Measurements from ENCODE around the gene KCTD14. TPM values are rescaled to one million over a fixed set of nuclear protein-coding genes. Genes with fewer than 3 reads are reported as not detected.

KCTD14 gene
- total and polyA plus RNA-seq, 7 donors, result 2.5 to 22.8 (median 4.5) TPM

GRCh38 chr11:78039391-78039918, 16.4 kb upstream of the KCTD14 start:
- no peaks in the 10 kb centered on the region for H3K27me3 ChIP-seq
- peaks cover 0 to 24% (median 15%) of the 10 kb centered on the region in 4 donors for H3K4me1 ChIP-seq
- H3K4me3 ChIP-seq, result no peak overlapping the region
- 71% methylated on average over 4 of the region's 4 CpGs for WGBS, 2 donors
- no peaks in the 10 kb centered on the region for H3K9me3 ChIP-seq
- no peaks in the 10 kb centered on the region for H3K36me3 ChIP-seq
- no peak for DNase-seq
- H3K27ac ChIP-seq, result peak overlapping the region; percentile 48 to 66 (median 60)
- TF ChIP-seq POLR2AphosphoS5 (IDR thresholded peaks at IDR 0.05), result no peak
- intact Hi-C loops (cut with DNase I), result no loop called here

- DNase-seq, result no peak
- Histone ChIP-seq H3K9me3 (no peaks in the 10 kb centered on the region), H3K4me3 (no peak overlapping the region), H3K27me3 (no peaks in the 10 kb centered on the region), H3K27ac (no peak overlapping the region), H3K36me3 (no peaks in the 10 kb centered on the region), H3K4me1 (peaks cover 0 to 24% (median 15%) of the 10 kb centered on the region in 4 donors)
- TF ChIP-seq EP300 (IDR thresholded peaks at IDR 0.05) (no peak), CTCF (IDR thresholded peaks at IDR 0.05) (no peak), POLR2A (IDR thresholded peaks at IDR 0.05) (no peak), POLR2AphosphoS5 (IDR thresholded peaks at IDR 0.05) (no peak)
- 22 to 67% methylated on average over 8 of the region's 8 CpGs for WGBS, 2 donors
- intact Hi-C loops (cut with DNase I), result no loop called here
Measured at GRCh38 chr11:78038697-78039313, 15.7 kb upstream of the KCTD14 start.

- Histone ChIP-seq H3K27ac (no peak overlapping the region), H3K4me1 (peaks cover 0 to 24% (median 15%) of the 10 kb centered on the region in 4 donors), H3K4me3 (no peak overlapping the region), H3K9me3 (no peaks in the 10 kb centered on the region), H3K36me3 (no peaks in the 10 kb centered on the region), H3K27me3 (no peaks in the 10 kb centered on the region)
- no peak for DNase-seq
- no peak for TF ChIP-seq POLR2A (IDR thresholded peaks at IDR 0.05)
- TF ChIP-seq CTCF (IDR thresholded peaks at IDR 0.05), result no peak
- no peak for TF ChIP-seq EP300 (IDR thresholded peaks at IDR 0.05)
- TF ChIP-seq POLR2AphosphoS5 (IDR thresholded peaks at IDR 0.05), result no peak
- intact Hi-C loops (cut with DNase I), result no loop called here
- WGBS, 2 donors, result 77 to 83% methylated on average over 9 of the region's 9 CpGs
Measured at GRCh38 chr11:78037825-78038620, 14.9 kb upstream of the KCTD14 start.

- H3K27me3 ChIP-seq, result no peaks in the 10 kb centered on the region
- H3K27ac ChIP-seq, result no peak overlapping the region
- intact Hi-C loops (cut with DNase I), result no loop called here
- WGBS, 2 donors, result 14 to 65% methylated on average over 3 of the region's 3 CpGs
- H3K4me1 ChIP-seq, result peaks cover 0 to 27% (median 15%) of the 10 kb centered on the region in 4 donors
- H3K4me3 ChIP-seq, result no peak overlapping the region
- H3K9me3 ChIP-seq, result no peaks in the 10 kb centered on the region
- no peaks in the 10 kb centered on the region for H3K36me3 ChIP-seq
- DNase-seq, result no peak
- TF ChIP-seq CTCF (IDR thresholded peaks at IDR 0.05) (no peak), EP300 (IDR thresholded peaks at IDR 0.05) (no peak), POLR2A (IDR thresholded peaks at IDR 0.05) (no peak), POLR2AphosphoS5 (IDR thresholded peaks at IDR 0.05) (no peak)
Measured at GRCh38 chr11:78037056-78037455, 14.0 kb upstream of the KCTD14 start.

- H3K27me3 ChIP-seq, result no peaks in the 10 kb centered on the region
- TF ChIP-seq CTCF (IDR thresholded peaks at IDR 0.05) (no peak), EP300 (IDR thresholded peaks at IDR 0.05) (no peak), POLR2A (IDR thresholded peaks at IDR 0.05) (no peak), POLR2AphosphoS5 (IDR thresholded peaks at IDR 0.05) (no peak)
- intact Hi-C loops (cut with DNase I), result no loop called here
- no peak for DNase-seq
- peaks cover 0 to 35% (median 18%) of the 10 kb centered on the region in 4 donors for H3K4me1 ChIP-seq
- no peak overlapping the region for H3K4me3 ChIP-seq
- H3K27ac ChIP-seq, result no peak overlapping the region
- WGBS, 2 donors, result 83 to 93% methylated on average over 3 of the region's 3 CpGs
- H3K36me3 ChIP-seq, result no peaks in the 10 kb centered on the region
- no peaks in the 10 kb centered on the region for H3K9me3 ChIP-seq
Measured at GRCh38 chr11:78036313-78036712, 13.2 kb upstream of the KCTD14 start.
